ENCODE data around the gene TXLNB.

The TXLNB gene

GRCh38 chr6:139291813-139292619 is at the start of gene TXLNB:
TSS of gene TXLNB (minus strand) at chr6:139291998. CDS start at chr6:139288899, 3,099 bp downstream.
- TF ChIP-seq, protein P1, sequence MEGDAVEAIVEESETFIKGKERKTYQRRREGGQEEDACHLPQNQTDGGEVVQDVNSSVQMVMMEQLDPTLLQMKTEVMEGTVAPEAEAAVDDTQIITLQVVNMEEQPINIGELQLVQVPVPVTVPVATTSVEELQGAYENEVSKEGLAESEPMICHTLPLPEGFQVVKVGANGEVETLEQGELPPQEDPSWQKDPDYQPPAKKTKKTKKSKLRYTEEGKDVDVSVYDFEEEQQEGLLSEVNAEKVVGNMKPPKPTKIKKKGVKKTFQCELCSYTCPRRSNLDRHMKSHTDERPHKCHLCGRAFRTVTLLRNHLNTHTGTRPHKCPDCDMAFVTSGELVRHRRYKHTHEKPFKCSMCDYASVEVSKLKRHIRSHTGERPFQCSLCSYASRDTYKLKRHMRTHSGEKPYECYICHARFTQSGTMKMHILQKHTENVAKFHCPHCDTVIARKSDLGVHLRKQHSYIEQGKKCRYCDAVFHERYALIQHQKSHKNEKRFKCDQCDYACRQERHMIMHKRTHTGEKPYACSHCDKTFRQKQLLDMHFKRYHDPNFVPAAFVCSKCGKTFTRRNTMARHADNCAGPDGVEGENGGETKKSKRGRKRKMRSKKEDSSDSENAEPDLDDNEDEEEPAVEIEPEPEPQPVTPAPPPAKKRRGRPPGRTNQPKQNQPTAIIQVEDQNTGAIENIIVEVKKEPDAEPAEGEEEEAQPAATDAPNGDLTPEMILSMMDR (IDR thresholded peaks at IDR 0.05; ENCODE audit: insufficient read depth, low read length, missing control alignments), result no peak
- CTCF ChIA-PET, result interaction anchor here (1.0 kb wide), 1 partner anchor 73 kb away, joined by 3 read pairs; no protein-coding TSS in a partner anchor
- H3K4me3 ChIP-seq (ENCODE audit: low read depth, low read length), result peak within 1 kb of the TSS; percentile 24
- DNase-seq (ENCODE audit: low read depth, low spot score), result peak; percentile 36
- POLR2A ChIA-PET, result interaction anchor here (0.9 kb wide), 1 partner anchor 52 kb away, joined by 3 read pairs; no protein-coding TSS in a partner anchor

DNA sequence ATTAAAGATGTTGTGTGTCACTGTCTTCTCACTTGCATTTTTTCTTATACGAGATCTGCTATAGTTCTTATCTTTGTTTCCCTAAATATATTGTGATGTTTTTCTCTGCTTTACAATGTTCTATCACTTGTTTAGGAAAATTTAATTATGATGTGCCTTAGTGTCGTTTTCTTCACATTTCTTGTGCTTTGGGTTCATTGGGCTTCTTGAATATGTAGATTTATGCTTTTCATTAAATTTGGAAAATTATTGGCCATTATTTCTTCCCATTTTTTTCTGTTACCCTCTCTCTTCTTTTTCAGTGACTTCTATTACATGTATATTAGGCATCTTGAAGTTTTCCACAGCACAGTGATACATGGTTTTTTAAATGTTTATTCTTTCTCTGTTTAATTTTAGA is 49.3 kb upstream of the TXLNB start:
- DNase-seq (ENCODE audit: low read depth, low spot score), result no peak
- no peak overlapping the region for H3K4me3 ChIP-seq (ENCODE audit: low read depth, low read length)
- TF ChIP-seq, protein P1 (IDR thresholded peaks at IDR 0.05; ENCODE audit: insufficient read depth, low read length, missing control alignments), result no peak
- POLR2A ChIA-PET, result no interaction called here
- CTCF ChIA-PET, result no interaction called here

DNA sequence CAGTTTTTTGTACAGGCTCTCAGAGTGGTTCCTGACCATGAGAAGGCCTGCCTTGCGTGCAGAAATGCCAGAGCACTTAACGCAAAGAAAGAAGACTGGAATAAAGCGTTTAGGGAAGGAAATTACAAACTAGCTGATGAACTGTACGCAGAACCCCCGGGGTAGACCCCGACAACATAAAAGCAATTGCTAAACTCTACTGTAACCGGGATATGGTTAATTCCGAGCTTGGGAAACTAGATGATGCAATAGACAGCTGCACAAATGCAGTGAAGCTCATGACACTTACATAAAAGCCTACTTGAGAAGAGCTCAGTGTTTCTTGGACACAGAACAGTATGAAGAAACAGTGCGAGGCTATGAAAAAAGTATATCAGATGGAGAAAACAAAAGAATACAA is 47.0 kb upstream of the TXLNB start:
- CTCF ChIA-PET, result interaction anchor here (0.7 to 1.8 kb wide), 3 partner anchors 26 to 1539 kb away, joined by 3 to 8 read pairs (median 3); no protein-coding TSS in a partner anchor
- H3K4me3 ChIP-seq (ENCODE audit: low read depth, low read length), result no peak overlapping the region
- peak; percentile 45 for DNase-seq (ENCODE audit: low read depth, low spot score)

GRCh38 chr6:139337830-139338229 is 46.0 kb upstream of the TXLNB start:
- CTCF ChIA-PET, result interaction anchor here (1.3 kb wide), 1 partner anchor 24 kb away, joined by 3 read pairs; no protein-coding TSS in a partner anchor
- DNase-seq (ENCODE audit: low read depth, low spot score), result no peak
- POLR2A ChIA-PET, result no interaction called here

More for the DNA sequence above, 47.0 kb upstream of the TXLNB start:
- TF ChIP-seq, protein P1 (IDR thresholded peaks at IDR 0.05; ENCODE audit: insufficient read depth, low read length, missing control alignments), result no peak
- POLR2A ChIA-PET, result no interaction called here

DNA sequence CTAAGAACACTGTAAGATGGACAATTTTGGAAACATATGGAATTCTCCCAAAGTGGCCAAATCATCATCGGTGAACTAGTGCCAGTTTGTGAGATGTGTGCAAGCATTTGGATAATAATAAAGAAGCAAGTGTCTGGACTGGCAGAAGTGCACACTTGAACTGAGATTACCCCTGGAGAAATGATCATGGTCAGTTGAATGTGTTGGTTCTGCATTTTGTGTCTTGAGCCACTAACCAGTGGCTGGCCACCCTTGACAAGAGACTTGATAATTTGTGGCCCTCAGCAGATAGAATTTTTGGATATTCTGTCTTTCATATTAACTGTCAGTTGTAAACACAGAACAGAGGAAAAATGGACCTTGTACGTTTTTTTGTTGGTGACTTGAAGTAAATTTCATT is 45.2 kb upstream of the TXLNB start:
- CTCF ChIA-PET, result interaction anchor here (1.3 to 1.7 kb wide), 2 partner anchors 24 to 119 kb away, joined by 3 to 4 read pairs; no protein-coding TSS in a partner anchor
- no peak overlapping the region for H3K4me3 ChIP-seq (ENCODE audit: low read depth, low read length)
- no peak for DNase-seq (ENCODE audit: low read depth, low spot score)
- TF ChIP-seq, protein P1 (IDR thresholded peaks at IDR 0.05; ENCODE audit: insufficient read depth, low read length, missing control alignments), result no peak
- POLR2A ChIA-PET, result no interaction called here

More at GRCh38 chr6:139337830-139338229, 46.0 kb upstream of the TXLNB start:
- TF ChIP-seq, protein P1 (IDR thresholded peaks at IDR 0.05; ENCODE audit: insufficient read depth, low read length, missing control alignments), result no peak
- no peak overlapping the region for H3K4me3 ChIP-seq (ENCODE audit: low read depth, low read length)

DNA sequence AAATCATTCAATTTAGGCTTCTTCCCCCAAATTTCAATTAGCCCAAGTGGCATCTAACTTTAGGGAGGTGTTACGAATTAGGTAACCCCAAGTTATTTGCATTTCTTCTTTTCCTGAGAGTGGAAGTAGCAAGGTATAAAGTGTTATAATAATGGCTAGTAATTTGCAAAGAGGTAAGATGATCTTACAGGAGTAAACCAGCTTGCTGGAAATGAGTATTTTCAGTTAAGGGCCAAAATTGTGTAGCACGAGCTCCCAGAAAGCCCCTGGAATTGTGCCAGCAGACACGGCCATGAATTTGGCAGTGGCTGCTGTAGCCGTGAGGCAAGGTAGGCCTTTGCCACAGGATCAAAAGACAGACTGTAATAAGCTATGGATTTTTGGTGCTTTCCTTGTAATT is 44.7 kb upstream of the TXLNB start:
- TF ChIP-seq, protein P1 (IDR thresholded peaks at IDR 0.05; ENCODE audit: insufficient read depth, low read length, missing control alignments), result no peak
- POLR2A ChIA-PET, result no interaction called here
- no peak overlapping the region for H3K4me3 ChIP-seq (ENCODE audit: low read depth, low read length)
- DNase-seq (ENCODE audit: low read depth, low spot score), result no peak
- CTCF ChIA-PET, result interaction anchor here (1.7 kb wide), 1 partner anchor 119 kb away, joined by 4 read pairs; no protein-coding TSS in a partner anchor

All from AG04449 (cell line).